Upper lobe of right lung (tissue), 1 donor: ENCODE results near the gene ANAPC2. TPM values are rescaled to one million over a fixed set of nuclear protein-coding genes. Genes with fewer than 3 reads are reported as not detected.

Source experiments
- ATAC-seq: fragments of 200-7000 bp; cut with Tn5 transposase; one replicate; pipeline ENCODE4 v1.9.1; 2020; ENCODE audit warnings: mild to moderate bottlenecking, moderate library complexity
- DNase-seq: peaks from one replicate; pipeline ENCODE4 v3.0.0-alpha.2; 2020
- H3K27ac ChIP-seq: fragments of 200-600 bp; one replicate; pipeline ENCODE4 v1.8.0; 2022
- H3K27me3 ChIP-seq: fragments of 200-600 bp; one replicate; pipeline ENCODE4 v1.8.0; 2022; ENCODE audit warnings: mild to moderate bottlenecking
- H3K36me3 ChIP-seq: fragments of 200-600 bp; one replicate; pipeline ENCODE4 v1.8.0; 2022
- H3K4me1 ChIP-seq: fragments of 200-600 bp; one replicate; pipeline ENCODE4 v1.8.0; 2022
- H3K4me3 ChIP-seq: fragments of 200-600 bp; one replicate; pipeline ENCODE4 v1.8.0; 2022; ENCODE audit warnings: mild to moderate bottlenecking
- H3K9me3 ChIP-seq: fragments of 200-600 bp; one replicate; pipeline ENCODE4 v1.8.0; 2022
- CTCF ChIP-seq: fragments of 200-600 bp; IDR thresholded peaks from one replicate; pipeline ENCODE4 v1.8.0; 2022; ENCODE audit warnings: antibody characterized with exemption
- intact Hi-C: fragments of 100-400 bp; cut with DNase I; formaldehyde crosslinking; loops from one replicate; pipeline ENCODE4 v1.11.0; 2022
- total RNA-seq: library from RNA; stranded (reverse); fragmentation: NEBNext Ultra II Directional; extraction: Animal tissue kit (Norgen Biotek cat#: 25700); gene quantifications from one replicate; pipeline ENCODE4 v1.2.1, GENCODE V29; 2021
- donor health status: DM: no; HTN: yes; CAD: no; lungs with severe emphysema.

ANAPC2 gene
- total RNA-seq, 1 donor from 2014 or later, result 51.4 TPM

- Histone ChIP-seq H3K4me1 (peaks cover 30% of the 10 kb centered on the region), H3K4me3 (no peak overlapping the region)
- intact Hi-C loops, result no loop called here
Measured at GRCh38 chr9:137193771-137194170, 5.4 kb upstream of the ANAPC2 start.

GRCh38 chr9:137192859-137193258 lies 4.5 kb upstream of the ANAPC2 start:
- H3K4me1 ChIP-seq, result peaks cover 25% of the 10 kb centered on the region
- ATAC-seq, result no peak
- H3K4me3 ChIP-seq, result no peak overlapping the region
- H3K9me3 ChIP-seq, result no peaks in the 10 kb centered on the region
- TF ChIP-seq CTCF, result no peak
- DNase-seq, result no peak
- H3K27me3 ChIP-seq, result no peaks in the 10 kb centered on the region
- H3K27ac ChIP-seq, result no peak overlapping the region
- peaks cover 24% of the 10 kb centered on the region for H3K36me3 ChIP-seq
- intact Hi-C loops, result no loop called here

More at GRCh38 chr9:137193771-137194170, 5.4 kb upstream of the ANAPC2 start:
- Histone ChIP-seq H3K27me3 (no peaks in the 10 kb centered on the region), H3K36me3 (peaks cover 24% of the 10 kb centered on the region), H3K9me3 (no peaks in the 10 kb centered on the region), H3K27ac (no peak overlapping the region)
- ATAC-seq, result no peak
- TF ChIP-seq CTCF, result no peak
- DNase-seq, result no peak

GRCh38 chr9:137192448-137192780 lies 4.1 kb upstream of the ANAPC2 start:
- no peak overlapping the region for H3K4me3 ChIP-seq
- no peak for TF ChIP-seq CTCF
- H3K27ac ChIP-seq, result no peak overlapping the region
- peaks cover 29% of the 10 kb centered on the region for H3K4me1 ChIP-seq
- no peaks in the 10 kb centered on the region for H3K9me3 ChIP-seq
- ATAC-seq, result no peak
- H3K27me3 ChIP-seq, result no peaks in the 10 kb centered on the region
- no peak for DNase-seq
- intact Hi-C loops, result no loop called here
- peaks cover 24% of the 10 kb centered on the region for H3K36me3 ChIP-seq

DNA sequence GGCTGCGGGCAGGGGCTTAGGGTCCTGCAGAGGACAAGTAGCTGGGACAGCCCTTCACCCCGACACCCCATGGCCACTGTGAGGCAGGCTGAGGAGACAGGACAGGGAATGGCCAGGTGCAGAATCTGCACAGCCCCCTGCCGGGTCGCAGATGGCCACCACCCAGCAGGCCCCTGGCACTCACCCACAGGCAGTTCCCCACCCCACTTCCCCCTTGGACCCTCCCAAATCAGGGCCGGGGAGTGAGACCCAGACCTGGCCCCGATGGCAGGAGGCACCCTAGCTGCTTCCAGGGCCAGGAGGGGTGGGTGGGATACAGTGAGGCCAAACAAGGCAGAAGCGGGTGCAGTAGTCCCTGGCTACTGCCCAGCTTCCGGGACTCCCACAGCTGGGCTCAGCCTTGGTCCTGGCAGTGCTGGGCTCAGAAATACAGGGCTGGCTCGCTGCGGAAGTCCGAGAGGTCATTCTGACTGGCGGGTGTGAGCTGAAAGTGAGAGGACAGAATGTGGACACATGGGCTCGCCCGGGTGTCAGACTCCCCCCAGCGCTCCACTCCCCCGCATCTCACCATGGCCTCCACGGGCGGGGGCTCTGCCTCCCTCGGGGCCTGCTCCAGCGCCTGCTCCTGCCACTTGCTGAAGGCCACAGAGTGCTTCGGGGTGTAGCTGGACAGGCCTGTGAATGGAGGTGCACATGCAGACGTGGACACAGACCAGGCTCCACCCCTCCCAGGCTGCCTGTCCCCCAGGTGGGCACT lies 3.5 kb upstream of the ANAPC2 start:
- peaks cover 34% of the 10 kb centered on the region for H3K4me1 ChIP-seq
- DNase-seq, result no peak
- no peaks in the 10 kb centered on the region for H3K27me3 ChIP-seq
- no peak overlapping the region for H3K27ac ChIP-seq
- intact Hi-C loops, result no loop called here
- TF ChIP-seq CTCF, result no peak
- no peaks in the 10 kb centered on the region for H3K9me3 ChIP-seq
- no peak overlapping the region for H3K4me3 ChIP-seq
- no peak for ATAC-seq
- H3K36me3 ChIP-seq, result peaks cover 28% of the 10 kb centered on the region

DNA sequence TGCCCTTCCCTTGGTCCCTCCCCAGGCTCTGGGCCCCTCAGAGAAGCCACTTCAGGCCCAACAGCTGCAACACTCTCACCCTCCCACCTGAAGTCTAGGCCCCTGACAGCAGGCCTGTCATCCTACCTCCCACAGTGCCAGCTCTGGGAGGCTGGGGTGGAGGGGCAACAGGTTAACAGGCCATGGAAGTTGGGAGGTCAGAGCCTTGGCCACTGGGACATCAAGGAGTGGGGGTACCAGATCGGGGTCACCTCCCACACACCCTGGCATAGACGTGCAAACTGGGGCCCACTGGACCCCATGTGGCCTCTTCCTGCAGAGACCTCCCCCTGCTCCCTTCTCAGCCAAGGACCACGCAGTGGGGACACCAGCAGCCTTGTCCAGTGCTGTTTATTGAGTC lies 2.9 kb upstream of the ANAPC2 start:
- no peak overlapping the region for H3K27ac ChIP-seq
- TF ChIP-seq CTCF, result no peak
- peaks cover 41% of the 10 kb centered on the region for H3K4me1 ChIP-seq

More for the DNA sequence above, 2.9 kb upstream of the ANAPC2 start:
- no peaks in the 10 kb centered on the region for H3K27me3 ChIP-seq
- ATAC-seq (no peak), DNase-seq (no peak)
- H3K9me3 ChIP-seq, result no peaks in the 10 kb centered on the region
- H3K4me3 ChIP-seq, result no peak overlapping the region
- H3K36me3 ChIP-seq, result peaks cover 30% of the 10 kb centered on the region
- intact Hi-C loops, result no loop called here
